Suppressor macrophage treated with lipopolysaccharide for 4 hours (primary cell): ENCODE measurements around the gene CYGB.

Experiments used
- DNase-seq: peaks from one replicate; pipeline ENCODE4 v3.0.0-alpha.2; 2020

The CYGB gene

DNA sequence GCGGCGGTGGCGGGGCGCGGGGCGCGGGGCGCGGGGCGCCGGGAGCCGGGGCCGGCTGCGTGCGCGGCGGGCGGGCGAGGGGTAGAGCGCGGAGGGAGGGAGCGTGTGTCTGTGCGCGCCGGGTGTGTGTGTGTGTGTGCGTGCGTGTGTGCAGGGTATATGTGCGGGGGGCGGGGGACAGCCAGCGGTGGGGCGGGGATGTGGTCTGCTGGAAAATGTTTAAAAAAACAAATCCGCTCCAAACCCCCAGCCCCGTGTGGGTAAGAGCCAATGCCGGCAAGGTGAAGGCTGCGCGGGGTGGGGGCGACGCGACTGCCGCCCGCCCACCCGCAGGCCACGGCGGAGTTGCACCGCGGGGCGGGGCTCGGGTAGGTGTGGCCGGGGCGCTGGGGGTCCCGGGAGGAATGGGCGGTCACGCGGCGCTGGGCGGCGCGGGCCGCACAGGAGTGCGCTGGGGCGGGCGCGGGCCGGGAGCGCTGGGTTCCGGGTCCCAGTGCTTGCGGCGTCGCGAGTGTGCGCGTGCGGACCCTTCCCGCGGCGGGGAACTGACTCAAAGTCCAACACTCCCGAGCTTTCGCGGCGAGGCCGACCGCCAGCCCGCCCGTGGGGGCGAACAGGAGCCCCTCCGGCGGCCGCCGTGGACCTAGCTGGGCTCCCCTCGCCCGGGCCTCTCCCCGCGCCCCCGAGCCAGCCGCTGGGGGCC, at the start of gene CYGB:
Gene CYGB, minus strand, starts transcription at position 132 of the 703 bp plus-strand sequence. CDS start 167 bp downstream, outside the sequence.
- DNase-seq = no peak

DNA sequence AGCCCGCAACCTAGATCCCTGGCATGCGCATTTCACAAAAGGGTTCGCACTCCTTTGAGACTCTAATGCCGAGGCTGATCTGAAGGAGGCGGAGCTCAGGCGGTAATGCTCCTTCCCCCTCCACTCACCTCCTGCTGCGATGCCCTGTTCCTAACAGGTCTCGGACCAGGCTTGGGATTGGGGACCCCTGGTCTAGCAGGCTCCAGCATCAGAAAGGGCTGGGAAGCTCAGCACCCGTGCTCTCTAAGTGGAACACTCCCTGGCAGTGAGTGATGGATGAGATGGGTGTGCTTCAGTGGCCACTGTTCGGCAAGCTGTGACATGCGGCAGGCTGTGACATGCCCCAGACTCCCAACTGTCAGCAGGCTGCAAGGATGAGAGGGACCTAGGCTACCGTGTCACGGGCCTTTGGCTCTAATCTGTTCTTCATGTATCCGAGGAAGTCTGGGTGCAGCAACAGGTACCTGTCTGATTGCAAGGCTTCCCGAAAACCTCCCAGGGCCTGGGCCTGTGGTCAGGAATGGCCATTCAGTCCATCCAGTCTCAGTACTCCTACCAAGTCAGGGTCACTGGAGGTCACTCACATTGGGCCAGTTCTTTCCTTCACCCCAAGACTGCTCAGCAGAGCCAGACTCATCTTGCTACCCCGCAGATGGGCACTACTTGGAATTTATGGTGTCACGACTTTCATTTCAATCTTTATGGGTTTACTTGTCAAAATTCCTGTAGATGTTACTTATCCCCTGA, 49.4 kb upstream of the CYGB start:
- DNase-seq = no peak

DNA sequence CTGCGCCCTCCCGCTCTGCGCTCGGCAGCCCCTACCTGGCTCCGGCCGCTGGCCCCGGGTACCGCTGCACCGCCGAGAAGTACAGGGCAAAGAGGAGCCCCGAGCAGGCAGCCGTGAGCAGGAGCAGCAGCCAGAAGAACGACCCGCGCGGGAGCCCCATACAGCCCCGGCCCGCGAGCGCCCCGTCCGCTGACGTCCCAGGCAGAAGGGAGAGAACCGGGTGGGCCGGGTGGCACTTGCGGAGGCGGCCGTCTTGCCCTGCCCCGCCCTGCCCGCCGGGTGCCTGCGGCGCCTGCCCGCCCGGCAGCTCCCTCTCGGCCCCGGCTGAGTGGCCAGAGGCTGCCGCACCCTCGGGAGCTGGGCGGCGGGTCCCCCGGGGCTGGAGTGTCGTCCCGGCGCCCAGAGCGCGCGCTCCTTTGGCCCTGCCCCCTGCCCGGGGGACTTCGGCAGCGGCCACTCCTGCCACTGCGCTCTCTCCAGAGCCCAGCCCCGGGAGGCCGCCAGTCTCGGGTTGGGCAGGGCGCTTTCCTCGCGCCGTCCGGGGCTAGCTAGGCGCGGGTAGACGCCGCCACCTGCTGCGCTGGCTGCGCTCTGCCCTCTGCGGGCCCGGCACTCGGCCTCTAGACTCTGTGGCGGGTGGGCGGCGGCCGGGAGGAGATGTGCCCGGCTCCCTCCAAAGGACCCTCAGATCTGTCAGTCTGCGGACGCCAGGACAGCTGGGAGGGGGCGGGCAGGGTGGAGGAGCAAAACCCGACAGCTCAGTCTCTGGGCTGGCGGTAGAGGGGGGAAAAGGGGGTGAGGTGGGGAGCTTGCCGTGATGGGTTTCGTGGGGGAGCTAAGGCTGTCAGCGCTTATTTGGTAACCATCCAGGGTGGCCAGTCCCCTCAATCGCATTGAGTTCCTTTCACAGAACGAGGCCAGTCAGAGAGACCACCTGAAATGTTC, 48.4 kb upstream of the CYGB start, which contains the start of gene ST6GALNAC2:
Gene ST6GALNAC2, minus strand, starts transcription at position 212 of the 945 bp plus-strand sequence. Its CDS starts 52 bp downstream, at position 160.
- peak; percentile 82 for DNase-seq

DNA sequence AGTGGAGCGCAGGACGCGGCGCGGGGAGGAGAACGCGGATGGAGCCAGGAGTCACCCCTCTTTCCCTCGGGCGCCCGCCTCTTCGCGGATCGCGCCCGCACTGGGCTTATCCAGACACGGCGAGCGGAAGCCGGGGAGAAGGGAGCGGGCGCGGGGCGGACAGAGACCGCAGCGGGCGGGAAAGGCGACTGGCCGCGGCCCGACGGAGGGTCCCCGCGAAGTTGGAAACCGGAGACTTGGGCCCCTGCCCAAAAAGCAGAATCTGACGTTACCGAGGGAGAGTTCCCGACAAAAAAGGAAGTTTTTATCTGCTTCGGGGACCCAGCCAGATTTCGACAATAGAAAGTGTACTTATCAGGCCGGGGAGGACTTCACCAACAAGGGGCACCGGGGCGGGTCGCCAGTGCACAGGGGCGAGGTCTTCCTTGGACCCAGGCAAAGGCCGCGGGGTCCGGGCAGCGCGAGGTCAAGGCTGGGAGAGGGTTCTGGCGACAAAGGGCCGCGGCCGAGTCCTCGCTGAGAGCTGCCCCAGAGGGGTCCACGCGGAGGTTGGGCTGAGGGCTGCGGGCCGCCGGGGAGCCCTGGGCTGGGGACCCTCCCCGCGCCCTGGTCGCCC, 47.6 kb upstream of the CYGB start:
- DNase-seq = peak; percentile 36

DNA sequence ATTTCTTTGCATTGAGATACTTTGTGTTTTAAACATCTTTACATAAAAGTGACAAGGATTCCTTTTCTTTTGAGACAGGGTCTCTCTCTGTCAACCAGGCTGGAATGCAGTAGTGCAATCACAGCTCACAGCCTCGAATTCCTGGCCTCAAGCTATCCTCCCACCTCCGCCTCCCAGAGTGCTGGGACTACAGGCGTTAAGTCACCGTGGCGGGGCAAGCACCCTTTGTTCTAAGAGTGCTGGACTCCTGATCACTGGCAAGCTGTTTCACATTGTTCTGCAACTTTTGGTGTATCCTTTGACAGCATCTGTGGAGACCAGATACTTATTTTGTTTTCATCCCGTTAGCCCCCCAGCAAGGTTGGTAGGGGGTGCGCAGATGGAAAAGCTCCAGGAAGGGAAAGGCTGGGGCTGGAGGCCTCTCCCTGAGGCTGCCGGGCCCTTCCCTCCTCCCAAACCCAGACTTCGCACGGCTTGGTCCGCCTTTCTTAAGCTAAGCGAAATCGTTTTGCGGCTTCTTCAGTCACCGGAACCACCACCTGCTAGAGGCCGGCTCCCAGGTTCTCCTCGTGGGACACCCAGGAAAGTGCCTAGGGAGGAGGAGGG, 47.0 kb upstream of the CYGB start:
- DNase-seq = no peak

DNA sequence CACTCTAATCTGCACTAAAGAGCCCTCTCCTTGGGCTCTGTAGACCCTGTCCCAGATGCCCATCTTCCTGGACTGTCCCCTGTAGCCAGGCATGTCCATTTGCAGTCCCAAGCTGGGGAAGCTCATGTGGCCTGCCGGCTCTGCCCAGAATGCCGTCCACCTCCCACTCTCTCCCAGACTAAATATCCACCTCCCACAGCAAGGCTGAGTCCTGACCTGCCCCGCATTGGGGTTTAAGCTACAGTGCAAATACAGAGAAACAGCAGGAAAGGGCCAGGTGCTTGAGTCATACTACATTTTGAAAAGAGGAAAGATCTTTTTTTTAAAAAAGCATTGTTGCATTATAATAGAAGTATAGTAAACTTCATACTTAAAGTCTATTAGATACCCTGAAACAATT, 45.2 kb upstream of the CYGB start:
- no peak for DNase-seq

DNA sequence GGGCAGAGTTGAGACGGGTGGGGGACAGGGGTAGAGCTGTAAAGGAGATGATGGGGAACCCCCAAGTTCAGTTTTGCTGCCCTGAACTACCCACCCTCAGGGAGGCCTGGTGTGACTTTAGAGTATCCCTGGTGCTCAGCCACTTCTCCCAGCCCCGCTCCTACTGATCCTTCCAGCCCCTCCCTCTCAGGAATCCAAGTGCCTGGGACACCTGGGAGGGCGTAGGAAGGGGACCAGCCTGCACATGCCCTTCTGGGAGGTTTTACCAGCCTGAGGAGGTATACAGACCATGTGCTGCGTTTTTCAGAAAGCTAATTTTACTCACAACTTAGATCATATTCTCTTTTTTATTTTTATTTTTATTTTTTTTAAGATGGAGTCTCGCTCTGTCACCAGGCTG, 44.0 kb upstream of the CYGB start:
- no peak for DNase-seq

DNA sequence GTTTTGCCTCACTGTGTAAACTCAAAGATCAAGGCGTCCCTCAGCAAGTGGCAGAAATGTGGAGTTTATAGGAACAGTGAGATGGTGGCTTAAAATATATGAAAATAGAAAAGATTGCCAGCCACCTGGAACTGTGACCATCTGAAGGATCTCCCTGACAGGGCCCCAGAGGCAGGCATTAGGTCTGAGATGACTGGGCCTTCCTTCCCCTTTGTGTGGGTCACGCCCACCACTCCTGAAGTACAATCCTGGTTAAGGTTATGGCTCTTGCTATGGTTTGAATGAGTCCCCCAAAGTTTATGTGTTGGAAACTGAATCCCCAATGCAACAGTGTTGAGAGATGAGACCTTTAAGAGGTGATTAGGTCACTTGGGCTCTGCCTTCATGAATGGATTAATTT, 41.8 kb upstream of the CYGB start:
- DNase-seq = peak; percentile 51

DNA sequence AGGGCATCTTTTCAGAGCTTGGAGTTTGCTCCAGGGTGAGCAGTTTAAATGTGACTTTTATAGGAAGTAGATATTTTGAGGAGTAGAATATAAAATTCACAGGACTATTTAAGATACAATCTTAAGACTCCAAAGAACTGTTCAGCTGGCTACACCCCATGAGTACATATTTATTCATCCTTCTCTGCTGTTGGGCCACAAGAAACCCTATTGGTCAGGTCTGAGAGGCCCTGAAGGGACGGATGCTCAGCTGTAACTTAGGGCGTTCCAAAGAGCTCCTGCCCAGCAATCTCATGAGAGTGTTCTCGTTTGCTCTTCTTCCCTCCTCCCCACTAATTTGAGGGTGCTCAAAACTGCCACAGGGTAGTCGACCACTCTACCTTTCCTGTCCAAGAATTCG, 40.9 kb upstream of the CYGB start:
- no peak for DNase-seq

DNA sequence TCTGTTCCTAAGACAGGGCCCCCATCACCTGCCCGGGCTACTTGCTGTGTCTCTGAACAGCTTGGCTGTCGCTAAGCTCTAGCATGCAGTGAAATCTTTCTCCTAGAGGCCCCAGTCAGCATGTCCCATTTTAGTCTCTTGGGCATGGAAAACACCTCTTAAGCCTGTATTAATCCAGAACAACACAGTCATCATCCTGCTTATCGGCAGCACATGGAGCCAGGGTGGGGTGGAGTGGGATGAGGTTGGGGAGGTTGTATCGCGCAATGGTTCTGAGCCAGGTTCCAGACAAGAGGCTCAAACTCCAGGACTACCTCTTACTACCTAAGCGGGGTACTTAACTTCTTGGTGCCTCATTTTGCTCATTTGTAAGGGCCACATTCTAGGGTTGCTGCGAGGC, 40.4 kb upstream of the CYGB start:
- DNase-seq = no peak

DNA sequence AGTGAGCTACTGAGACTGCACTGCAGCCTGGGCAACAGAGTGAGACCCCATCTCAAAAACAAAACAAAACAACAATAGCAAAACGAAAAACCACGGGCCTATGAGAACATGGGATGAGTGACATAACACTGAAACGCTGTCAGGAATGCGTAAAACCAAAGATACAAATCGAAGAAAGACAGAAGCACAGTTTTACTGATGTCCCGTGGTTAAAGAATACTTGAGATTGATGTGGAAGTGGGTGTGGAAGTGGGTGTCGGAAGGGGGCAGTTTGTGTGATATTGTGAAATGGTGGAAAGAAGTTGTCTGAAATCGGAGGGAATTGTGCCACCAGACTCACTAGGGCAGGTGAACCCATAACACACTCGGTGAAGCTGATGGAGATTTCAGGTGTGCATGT, 38.7 kb upstream of the CYGB start:
- no peak for DNase-seq

DNA sequence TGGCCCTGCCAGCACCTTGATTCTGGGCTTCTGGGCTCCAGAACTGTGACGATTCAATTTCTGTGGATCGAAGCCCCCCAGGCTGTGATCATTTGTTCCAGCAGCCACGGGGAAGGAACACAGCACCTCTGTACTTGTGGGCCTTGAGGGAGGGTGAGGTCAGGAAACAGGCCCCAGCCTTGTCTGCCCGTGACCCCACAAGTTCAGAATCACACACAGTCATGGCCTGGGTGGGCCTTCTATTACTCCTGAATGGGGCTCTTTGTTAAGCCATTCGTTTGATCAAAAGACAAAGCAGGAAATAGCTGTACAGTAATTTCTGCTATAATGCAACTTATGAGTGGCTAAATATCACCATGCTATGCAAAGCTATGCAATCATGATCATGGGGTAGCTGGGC, 38.1 kb upstream of the CYGB start:
- DNase-seq = no peak

DNA sequence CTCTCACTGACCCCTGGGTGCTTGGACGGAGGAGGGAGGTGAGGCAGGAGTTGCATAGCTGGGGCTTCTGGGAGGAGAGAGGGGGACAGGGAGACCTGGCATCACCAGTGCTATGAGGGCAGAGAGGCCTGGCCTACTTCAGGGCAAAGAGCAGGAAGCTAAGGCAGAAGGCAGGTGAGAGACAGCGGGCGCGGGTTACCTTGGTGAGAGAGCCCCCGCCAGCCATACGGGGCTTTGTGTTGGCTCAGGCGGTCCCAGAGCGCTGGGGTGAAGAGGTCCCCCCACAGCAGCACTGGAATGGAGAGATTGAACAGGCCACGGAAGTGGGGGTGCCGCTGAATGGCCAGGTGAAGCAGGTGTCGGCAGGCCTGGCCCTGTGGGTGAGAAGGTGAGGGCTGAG, 36.7 kb upstream of the CYGB start:
- DNase-seq = no peak

DNA sequence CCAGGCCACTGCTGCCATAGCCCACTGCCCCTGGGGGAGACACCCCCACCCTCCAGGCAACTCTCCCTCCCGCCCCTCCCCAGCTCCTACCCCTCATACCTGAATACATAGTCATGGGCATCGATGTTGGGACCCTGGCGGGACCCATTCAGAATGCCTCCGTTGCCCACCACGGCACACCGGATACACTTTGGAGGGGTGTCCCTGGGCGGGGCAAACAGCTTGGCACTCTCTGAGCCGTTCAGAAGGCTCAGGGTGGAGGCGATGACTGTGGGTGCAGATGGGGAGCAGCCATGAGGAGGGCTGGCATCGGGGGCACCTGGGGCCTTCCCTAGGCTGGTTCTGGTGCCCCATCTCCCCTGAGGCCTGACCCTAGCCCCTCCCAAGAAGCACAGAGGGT, 35.6 kb upstream of the CYGB start:
- DNase-seq = no peak

DNA sequence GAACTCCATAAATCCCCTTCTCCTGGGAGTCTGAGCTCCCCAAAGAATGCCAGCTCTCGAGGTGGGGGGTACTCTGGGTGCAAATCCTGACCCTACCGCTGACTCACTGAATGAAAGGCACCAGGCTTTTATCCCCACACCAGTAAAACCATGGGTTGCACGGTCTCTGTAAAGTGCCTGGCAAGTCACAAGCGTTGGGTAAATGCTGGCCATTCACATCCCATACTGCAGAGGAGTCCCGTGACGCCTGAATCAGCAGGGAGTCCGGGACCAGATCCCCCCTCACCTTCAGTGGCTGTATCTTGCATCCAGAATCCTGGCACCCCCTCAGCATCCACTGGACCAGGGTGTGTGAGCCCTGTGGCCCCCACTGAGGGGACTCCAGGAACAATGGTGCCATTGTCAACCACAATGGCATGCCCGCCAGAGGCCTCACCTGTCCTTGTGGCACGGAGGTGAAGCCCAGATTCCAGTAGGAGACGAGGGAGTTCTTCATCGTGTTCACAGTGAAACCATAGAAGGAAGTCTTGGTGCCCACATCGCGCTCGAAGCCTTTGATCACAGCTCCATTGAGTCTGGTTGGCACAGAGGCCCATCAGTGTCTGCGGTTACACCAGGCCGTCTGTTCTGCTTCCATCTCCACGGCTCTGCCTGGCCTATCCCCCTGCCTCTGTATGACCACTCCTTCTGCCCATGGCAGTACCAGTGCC, 34.8 kb upstream of the CYGB start:
- no peak for DNase-seq

DNA sequence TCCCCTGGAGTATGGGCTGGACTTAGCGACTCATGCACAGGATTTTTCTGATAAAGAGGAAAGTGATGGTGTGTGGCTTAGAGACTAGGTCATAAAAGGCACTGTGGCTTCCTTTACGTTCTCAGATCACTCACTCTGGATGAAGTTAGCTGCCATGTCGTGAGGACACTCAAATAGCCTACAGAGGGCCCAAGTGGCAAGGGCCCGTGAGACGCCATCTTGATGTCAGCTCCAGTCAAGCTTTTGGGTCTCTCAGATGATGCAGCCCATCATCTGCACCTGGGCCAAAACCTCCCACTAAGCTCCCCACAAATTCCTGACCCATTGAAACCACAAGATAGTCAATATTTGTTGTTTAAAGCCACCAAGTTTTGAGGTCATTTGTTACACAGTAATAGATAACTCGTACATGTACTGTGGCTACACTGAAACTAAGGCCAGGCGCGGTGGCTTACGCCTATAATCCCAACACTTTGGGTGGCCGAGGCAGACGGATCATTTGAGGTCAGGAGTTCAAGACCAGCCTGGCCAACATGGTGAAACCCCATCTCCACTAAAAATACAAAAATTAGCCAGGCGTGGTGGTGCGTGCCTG, 33.5 kb upstream of the CYGB start:
- DNase-seq = no peak

DNA sequence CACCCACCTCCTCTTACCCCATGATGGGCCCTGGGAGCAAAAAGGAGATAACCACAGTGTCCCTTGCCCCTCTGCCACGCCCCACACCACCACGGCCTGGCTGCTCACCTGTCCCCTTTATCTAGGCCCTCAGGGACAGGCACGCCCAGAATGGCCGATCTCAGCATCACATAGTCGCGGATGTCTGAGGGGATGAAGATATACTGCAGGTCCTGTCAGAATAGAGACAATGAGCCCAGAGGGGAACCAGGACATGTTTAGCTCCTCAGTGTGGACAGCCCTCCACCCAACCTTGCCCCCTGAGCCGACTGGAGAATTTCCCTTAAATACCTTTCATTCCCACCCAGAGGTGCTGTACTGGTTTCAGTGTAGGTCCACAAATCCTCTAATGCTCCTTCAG, 32.9 kb upstream of the CYGB start:
- DNase-seq = no peak

DNA sequence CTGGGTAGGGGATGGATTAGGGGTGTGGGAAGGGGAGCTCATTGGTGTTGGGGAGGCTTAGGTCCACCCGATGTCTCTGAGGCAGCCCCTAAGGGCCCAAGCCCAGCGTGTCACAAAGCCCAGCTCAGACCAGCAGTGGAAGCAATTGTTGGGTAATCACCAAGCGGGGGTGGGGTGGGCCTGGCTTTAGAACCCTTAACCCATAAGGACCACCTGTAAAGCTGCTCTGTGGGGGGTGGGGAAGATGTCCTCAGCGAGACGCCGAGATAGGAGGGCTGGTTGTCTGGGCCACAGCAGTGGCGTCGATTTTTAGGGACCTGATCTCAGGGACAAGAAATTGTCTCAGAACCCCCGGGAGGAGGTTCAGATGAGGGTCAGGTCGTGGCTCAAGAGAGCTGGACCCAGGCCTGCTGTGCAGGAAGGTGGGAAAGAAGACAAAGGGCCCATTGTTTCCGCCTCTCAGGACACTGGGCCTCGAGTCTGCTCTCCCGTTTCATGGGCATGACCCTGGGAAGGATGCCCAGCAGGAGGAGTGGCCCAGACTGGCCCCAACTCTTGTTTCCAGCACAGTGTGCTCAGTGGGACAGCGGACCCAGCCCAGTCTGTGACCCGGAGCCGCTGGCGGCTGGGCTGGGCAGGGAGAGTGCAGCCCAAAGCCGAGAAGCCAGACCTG, 32.2 kb upstream of the CYGB start:
- DNase-seq = no peak

DNA sequence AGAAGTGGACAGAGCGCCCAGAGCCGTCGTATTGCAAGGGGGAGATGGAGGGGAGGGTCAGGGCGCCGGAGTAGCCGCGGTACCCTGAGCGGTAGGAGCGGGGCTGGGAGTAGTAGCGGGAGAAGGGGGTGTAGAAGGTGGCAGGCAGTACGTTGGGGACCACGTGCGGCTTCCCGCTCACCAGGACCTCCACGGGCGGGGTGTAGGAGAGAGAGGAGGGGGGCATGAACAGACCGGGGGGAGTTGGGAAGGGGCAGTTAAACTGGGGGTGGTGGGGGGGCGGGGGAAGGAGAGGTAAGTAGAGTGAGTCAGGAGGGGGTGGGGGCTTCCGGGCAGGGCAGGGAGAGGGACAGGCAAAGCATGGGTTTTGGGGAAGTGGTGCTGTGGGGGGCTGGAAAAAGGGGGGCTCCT, 31.3 kb upstream of the CYGB start:
- DNase-seq = no peak

DNA sequence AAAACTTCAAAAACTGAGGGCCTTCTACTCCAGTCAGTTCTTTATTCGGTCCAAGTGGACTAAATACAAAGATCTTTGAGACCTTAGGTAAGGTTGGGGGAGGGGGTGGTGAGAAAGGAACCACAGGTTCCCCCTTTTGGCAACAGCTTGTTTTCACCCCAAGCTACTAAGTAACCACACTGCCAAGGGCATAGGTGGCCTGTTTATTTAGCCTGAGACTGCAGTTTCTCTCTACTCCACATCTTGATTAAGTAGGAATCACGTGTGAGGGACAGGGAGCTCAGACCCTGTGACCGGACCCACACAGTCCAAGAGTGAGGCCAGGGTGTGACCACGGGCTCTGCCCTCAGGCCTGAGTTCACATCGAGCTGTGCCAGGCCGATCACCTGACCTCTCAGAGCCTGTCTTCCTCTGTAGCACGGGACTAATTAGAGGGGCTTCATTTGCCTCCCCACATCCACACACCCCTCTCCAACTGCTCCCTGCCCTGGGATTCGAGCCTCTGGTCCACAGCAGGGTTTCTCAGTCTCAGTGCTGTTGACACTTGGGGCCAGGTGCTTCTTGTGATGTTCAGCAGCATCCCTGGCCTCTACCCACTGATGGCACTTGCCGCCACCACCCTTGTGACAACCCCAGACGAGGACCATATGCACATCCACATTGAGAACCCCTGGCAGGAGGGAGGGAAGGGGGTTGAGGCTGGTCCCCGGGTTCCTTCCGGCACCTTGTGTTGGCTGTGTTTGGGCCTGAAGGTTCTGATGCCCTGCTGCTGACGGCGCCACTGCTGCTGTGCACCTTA, 30.3 kb upstream of the CYGB start:
- peak; percentile 24 for DNase-seq
